GM12878 (cell line): ENCODE results near the gene MRPL27. TPM values are rescaled to one million over a fixed set of nuclear protein-coding genes. Genes with fewer than 3 reads are reported as not detected.

Source experiments
- ATAC-seq: fragments of 200-7000 bp; cut with Tn5 transposase; 3 replicates; pipeline ENCODE4 v1.9.1; 2020; ENCODE audit warnings: mild to moderate bottlenecking, moderate library complexity
- BruUV-seq: library from RNA; stranded (reverse); fragments of 400-500 nt; replicated peaks from 2 replicates; lab custom pipeline; 2021; lab: Mats Ljungman, UMichigan
- CTCF ChIA-PET: fragments of 300-600 bp; sonication (Branson Sonifier 250); formaldehyde crosslinking; extraction: SDS; loops from one replicate; lab custom pipeline; 2021; ENCODE audit warnings: inconsistent platforms; lab: Yijun Ruan, JAX
- POLR2A ChIA-PET: fragments of 350-600 bp; formaldehyde crosslinking; extraction: SDS; loops from one replicate; lab custom pipeline; 2021; ENCODE audit warnings: inconsistent platforms; lab: Charles Lee
- RAD21 ChIA-PET: fragments of 300-600 bp; sonication (Branson Sonifier 250); formaldehyde crosslinking; loops from one replicate; lab custom pipeline; 2023; ENCODE audit warnings: antibody characterized with exemption; ENCODE audit not compliant: unreplicated experiment; lab: Charles Lee
- SMC1A ChIA-PET: fragments of 300-600 bp; sonication (Branson Sonifier 250); formaldehyde crosslinking; loops from one replicate; lab custom pipeline; 2023; ENCODE audit not compliant: unreplicated experiment, uncharacterized antibody; lab: Charles Lee
- DNase-seq: peaks from one replicate; pipeline ENCODE4 v3.0.0-alpha.2; 2011; ENCODE audit warnings: low read depth, low spot score
- FAIRE-seq: peaks from 3 replicates; lab custom pipeline; 2011; peaks lifted over from hg19 to GRCh38; lab: Jason Lieb, UNC
- H2AFZ ChIP-seq: 2 replicates; pipeline ENCODE4 v1.6.0; 2011; ENCODE audit warnings: low read depth, low read length, control low read depth; ENCODE audit not compliant: control insufficient read depth
- H3K27ac ChIP-seq: 2 replicates; pipeline ENCODE4 v1.5.1; 2011; ENCODE audit warnings: control low read depth; ENCODE audit not compliant: control insufficient read depth, insufficient read depth
- H3K27me3 ChIP-seq, 2 experiments: replicated peaks in 1 of 2; 2 replicates each; pipeline versions ENCODE4 v1.6.0 to v1.6.1; 2011; ENCODE audit warnings: low read length in 1 of 2; ENCODE audit not compliant: control insufficient read depth in 2 of 2, insufficient read depth in 2 of 2
- H3K36me3 ChIP-seq, 2 experiments: 2 replicates each; pipeline ENCODE4 v1.5.1; 2011; ENCODE audit warnings: low read length in 1 of 2; ENCODE audit not compliant: control insufficient read depth in 2 of 2, insufficient read depth in 2 of 2
- H3K4me1 ChIP-seq: 2 replicates; pipeline ENCODE4 v1.6.1; 2011; ENCODE audit warnings: mild to moderate bottlenecking, low read length, moderate library complexity, mixed read lengths; ENCODE audit not compliant: control insufficient read depth, insufficient read depth
- H3K4me2 ChIP-seq: 2 replicates; pipeline ENCODE4 v1.6.0; 2011; ENCODE audit warnings: control low read depth; ENCODE audit not compliant: control insufficient read depth, insufficient read depth
- H3K4me3 ChIP-seq: fragments of 200-600 bp; sonication (generic); 2 replicates; pipeline ENCODE4 v1.5.1; 2016
- H3K79me2 ChIP-seq: 2 replicates; pipeline ENCODE4 v1.6.0; 2011; ENCODE audit warnings: low read length; ENCODE audit not compliant: control insufficient read depth, insufficient read depth
- H3K9ac ChIP-seq: 2 replicates; pipeline ENCODE4 v1.8.0; 2011; ENCODE audit warnings: low read length, control low read depth, mixed read lengths; ENCODE audit not compliant: control insufficient read depth, insufficient read depth
- H3K9me3 ChIP-seq: replicated peaks from 3 replicates; pipeline ENCODE4 v1.5.1; 2011; ENCODE audit warnings: mild to moderate bottlenecking, low read length; ENCODE audit not compliant: control insufficient read depth, insufficient read depth
- H4K20me1 ChIP-seq: 2 replicates; pipeline ENCODE4 v1.6.0; 2011; ENCODE audit not compliant: control insufficient read depth, insufficient read depth
- BMI1 ChIP-seq: fragments of 450-650 bp; IDR thresholded peaks from 2 replicates; pipeline ENCODE4 v1.6.1; 2016; ENCODE audit warnings: mild to moderate bottlenecking, moderate library complexity, borderline replicate concordance
- ESRRA ChIP-seq: IDR thresholded peaks from 2 replicates; pipeline ENCODE4 v1.6.1; 2012; ENCODE audit warnings: mild to moderate bottlenecking, low read length, improper control_type of control experiment
- GATAD2B ChIP-seq: fragments of 450-650 bp; conservative IDR thresholded peaks from 2 replicates; pipeline ENCODE4 v1.6.1; 2017; ENCODE audit warnings: low read depth, mild to moderate bottlenecking, moderate library complexity
- LARP7 ChIP-seq: fragments of 450-650 bp; IDR thresholded peaks from 2 replicates; pipeline ENCODE4 v1.6.1; 2017; ENCODE audit warnings: mild to moderate bottlenecking
- NFIC ChIP-seq: IDR thresholded peaks from 2 replicates; pipeline ENCODE4 v1.6.1; 2012; ENCODE audit warnings: low read depth, mild to moderate bottlenecking, inconsistent platforms, low read length, moderate library complexity
- NFYA ChIP-seq: IDR thresholded peaks from 2 replicates; pipeline ENCODE4 v1.6.1; 2011; ENCODE audit warnings: low read depth, mild to moderate bottlenecking, low read length, improper control_type of control experiment, borderline replicate concordance
- POLR2AphosphoS2 ChIP-seq: IDR thresholded peaks from 2 replicates; pipeline ENCODE4 v1.6.1; 2011; ENCODE audit warnings: low read depth, mild to moderate bottlenecking, low read length, improper control_type of control experiment, moderate library complexity
- ZBED1 ChIP-seq: IDR thresholded peaks from 2 replicates; pipeline ENCODE4 v1.6.1; 2016; ENCODE audit warnings: borderline replicate concordance
- WGBS: methylation state at CpG from one replicate; pipeline ENCODE4 v1.1.6; 2016; ENCODE audit warnings: low lambda C conversion rate; ENCODE audit not compliant: insufficient replicate concordance, insufficient coverage; ENCODE audit errors: missing lambda C conversion rate; 5-methylcytosine and 5-hydroxymethylcytosine counted together
- in situ Hi-C: fragments of 300-500 bp; cut with MboI; formaldehyde crosslinking; loops from 9 replicates; pipeline ENCODE4 v1.14.3; 2018; ENCODE audit warnings: mixed read lengths
- intact Hi-C: fragments of 100-400 bp; cut with micrococcal nuclease; formaldehyde crosslinking; loops from one replicate; pipeline ENCODE4 v1.14.2; 2022; ENCODE audit not compliant: unreplicated experiment
- polyA plus RNA-seq, 11 experiments: library from polyadenylated mRNA; depleted of rRNA in 4 of 11; unstranded in 6 of 11; stranded (reverse) in 5 of 11; fragments of >200 nt; fragmentation: Nextera tagmentation in 4 of 11; fragmentation: Illumina TruSeq in 1 of 11; extraction: Ambion mirVana in 4 of 11; extraction: Trizol in 1 of 11; gene quantifications; 1 replicate in 1 of 11; 2 replicates in 10 of 11; pipeline versions ENCODE4 v1.2.1 to v1.2.3, GENCODE V29; 2011 to 2016; ENCODE audit warnings: inconsistent platforms in 2 of 11, missing spikeins in 2 of 11, low read depth in 1 of 11
- total RNA-seq, 4 experiments: library from RNA; depleted of rRNA in 3 of 4; stranded (reverse); fragments of >200 nt in 3 of 4; fragmentation: Illumina TruSeq in 1 of 4; extraction: Trizol in 1 of 4; gene quantifications; 2 replicates each; pipeline versions ENCODE4 v1.2.1 to v1.2.3, GENCODE V29; 2013 to 2021
- TF ChIP-seq, protein P1 (sequence below): IDR thresholded peaks from 2 replicates; pipeline ENCODE4 v1.6.1; 2012; ENCODE audit warnings: low read depth, low read length, improper control_type of control experiment
- TF ChIP-seq, protein P2 (sequence below): IDR thresholded peaks from 2 replicates; pipeline ENCODE4 v1.6.1; 2012; ENCODE audit warnings: low read length, inconsistent platforms
- TF ChIP-seq, protein P3 (sequence below): fragments of 450-650 bp; IDR thresholded peaks from 2 replicates; pipeline ENCODE4 v1.6.1; 2017; ENCODE audit warnings: antibody characterized with exemption, mild to moderate bottlenecking, moderate library complexity
- TF ChIP-seq, protein P4 (sequence below): fragments of 450-650 bp; formaldehyde crosslinking; IDR thresholded peaks from 2 replicates; pipeline ENCODE4 v1.5.0; 2022; ENCODE audit warnings: mild to moderate bottlenecking, missing genetic modification characterization

Gene MRPL27
- total and polyA plus RNA-seq, 10 of the 15 experiments (the other 5 are each of a cell fraction or from before 2014, with no cell fraction given), result 83.0 to 390 (median 131) TPM

DNA sequence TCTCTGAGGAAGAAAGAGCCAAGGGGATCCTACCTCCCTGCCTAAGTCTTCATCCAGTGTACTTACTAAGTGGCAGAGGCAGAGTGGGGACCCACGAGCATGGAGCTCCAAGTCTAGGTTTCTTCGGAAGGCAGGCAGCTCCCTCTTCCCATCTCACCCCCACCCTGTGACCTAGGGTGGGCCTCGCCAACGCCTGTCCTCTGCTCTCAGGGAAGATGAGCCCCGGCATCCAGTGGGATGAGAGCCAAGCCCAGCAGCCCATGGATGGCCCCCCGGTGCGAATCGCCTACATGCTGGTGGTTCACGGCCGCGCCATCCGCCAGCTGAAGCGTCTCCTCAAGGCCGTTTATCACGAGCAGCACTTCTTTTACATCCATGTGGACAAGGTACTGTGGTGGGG, 18.8 kb downstream of the MRPL27 start:
- Histone ChIP-seq H3K4me3 (no peak overlapping the region), H3K36me3 (peaks cover 6 to 34% of the 10 kb centered on the region in 2 experiments; a peak in 3 of 4 replicates), H3K9me3 (no peaks in the 10 kb centered on the region), H4K20me1 (no peaks in the 10 kb centered on the region), H3K79me2 (no peaks in the 10 kb centered on the region), H2AFZ (no peak overlapping the region), H3K4me1 (no peaks in the 10 kb centered on the region), H3K27me3 (no peaks in the 10 kb centered on the region), H3K4me2 (no peak overlapping the region), H3K9ac (no peak overlapping the region), H3K27ac (no peak overlapping the region)
- in situ Hi-C loops (no loop called here), intact Hi-C loops (no loop called here)
- ChIA-PET POLR2A (interaction anchor here (0.5 to 0.6 kb wide), 2 partner anchors 15 to 108 kb away, joined by 3 to 6 read pairs; no protein-coding TSS in a partner anchor), CTCF (no interaction called here), SMC1A (no interaction called here), RAD21 (no interaction called here)
- ATAC-seq (no peak), DNase-seq (no peak), FAIRE-seq (no peak)
- TF ChIP-seq, protein P1, sequence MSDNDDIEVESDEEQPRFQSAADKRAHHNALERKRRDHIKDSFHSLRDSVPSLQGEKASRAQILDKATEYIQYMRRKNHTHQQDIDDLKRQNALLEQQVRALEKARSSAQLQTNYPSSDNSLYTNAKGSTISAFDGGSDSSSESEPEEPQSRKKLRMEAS, result no peak
- TF ChIP-seq BMI1 (no peak), LARP7 (no peak), GATAD2B (no peak), ESRRA (no peak), NFIC (no peak), ZBED1 (no peak), POLR2AphosphoS2 (no peak), NFYA (no peak)
- TF ChIP-seq, protein P2, sequence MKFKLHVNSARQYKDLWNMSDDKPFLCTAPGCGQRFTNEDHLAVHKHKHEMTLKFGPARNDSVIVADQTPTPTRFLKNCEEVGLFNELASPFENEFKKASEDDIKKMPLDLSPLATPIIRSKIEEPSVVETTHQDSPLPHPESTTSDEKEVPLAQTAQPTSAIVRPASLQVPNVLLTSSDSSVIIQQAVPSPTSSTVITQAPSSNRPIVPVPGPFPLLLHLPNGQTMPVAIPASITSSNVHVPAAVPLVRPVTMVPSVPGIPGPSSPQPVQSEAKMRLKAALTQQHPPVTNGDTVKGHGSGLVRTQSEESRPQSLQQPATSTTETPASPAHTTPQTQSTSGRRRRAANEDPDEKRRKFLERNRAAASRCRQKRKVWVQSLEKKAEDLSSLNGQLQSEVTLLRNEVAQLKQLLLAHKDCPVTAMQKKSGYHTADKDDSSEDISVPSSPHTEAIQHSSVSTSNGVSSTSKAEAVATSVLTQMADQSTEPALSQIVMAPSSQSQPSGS, result no peak
- TF ChIP-seq, protein P3, sequence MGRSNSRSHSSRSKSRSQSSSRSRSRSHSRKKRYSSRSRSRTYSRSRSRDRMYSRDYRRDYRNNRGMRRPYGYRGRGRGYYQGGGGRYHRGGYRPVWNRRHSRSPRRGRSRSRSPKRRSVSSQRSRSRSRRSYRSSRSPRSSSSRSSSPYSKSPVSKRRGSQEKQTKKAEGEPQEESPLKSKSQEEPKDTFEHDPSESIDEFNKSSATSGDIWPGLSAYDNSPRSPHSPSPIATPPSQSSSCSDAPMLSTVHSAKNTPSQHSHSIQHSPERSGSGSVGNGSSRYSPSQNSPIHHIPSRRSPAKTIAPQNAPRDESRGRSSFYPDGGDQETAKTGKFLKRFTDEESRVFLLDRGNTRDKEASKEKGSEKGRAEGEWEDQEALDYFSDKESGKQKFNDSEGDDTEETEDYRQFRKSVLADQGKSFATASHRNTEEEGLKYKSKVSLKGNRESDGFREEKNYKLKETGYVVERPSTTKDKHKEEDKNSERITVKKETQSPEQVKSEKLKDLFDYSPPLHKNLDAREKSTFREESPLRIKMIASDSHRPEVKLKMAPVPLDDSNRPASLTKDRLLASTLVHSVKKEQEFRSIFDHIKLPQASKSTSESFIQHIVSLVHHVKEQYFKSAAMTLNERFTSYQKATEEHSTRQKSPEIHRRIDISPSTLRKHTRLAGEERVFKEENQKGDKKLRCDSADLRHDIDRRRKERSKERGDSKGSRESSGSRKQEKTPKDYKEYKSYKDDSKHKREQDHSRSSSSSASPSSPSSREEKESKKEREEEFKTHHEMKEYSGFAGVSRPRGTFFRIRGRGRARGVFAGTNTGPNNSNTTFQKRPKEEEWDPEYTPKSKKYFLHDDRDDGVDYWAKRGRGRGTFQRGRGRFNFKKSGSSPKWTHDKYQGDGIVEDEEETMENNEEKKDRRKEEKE, result no peak
- TF ChIP-seq, protein P4, sequence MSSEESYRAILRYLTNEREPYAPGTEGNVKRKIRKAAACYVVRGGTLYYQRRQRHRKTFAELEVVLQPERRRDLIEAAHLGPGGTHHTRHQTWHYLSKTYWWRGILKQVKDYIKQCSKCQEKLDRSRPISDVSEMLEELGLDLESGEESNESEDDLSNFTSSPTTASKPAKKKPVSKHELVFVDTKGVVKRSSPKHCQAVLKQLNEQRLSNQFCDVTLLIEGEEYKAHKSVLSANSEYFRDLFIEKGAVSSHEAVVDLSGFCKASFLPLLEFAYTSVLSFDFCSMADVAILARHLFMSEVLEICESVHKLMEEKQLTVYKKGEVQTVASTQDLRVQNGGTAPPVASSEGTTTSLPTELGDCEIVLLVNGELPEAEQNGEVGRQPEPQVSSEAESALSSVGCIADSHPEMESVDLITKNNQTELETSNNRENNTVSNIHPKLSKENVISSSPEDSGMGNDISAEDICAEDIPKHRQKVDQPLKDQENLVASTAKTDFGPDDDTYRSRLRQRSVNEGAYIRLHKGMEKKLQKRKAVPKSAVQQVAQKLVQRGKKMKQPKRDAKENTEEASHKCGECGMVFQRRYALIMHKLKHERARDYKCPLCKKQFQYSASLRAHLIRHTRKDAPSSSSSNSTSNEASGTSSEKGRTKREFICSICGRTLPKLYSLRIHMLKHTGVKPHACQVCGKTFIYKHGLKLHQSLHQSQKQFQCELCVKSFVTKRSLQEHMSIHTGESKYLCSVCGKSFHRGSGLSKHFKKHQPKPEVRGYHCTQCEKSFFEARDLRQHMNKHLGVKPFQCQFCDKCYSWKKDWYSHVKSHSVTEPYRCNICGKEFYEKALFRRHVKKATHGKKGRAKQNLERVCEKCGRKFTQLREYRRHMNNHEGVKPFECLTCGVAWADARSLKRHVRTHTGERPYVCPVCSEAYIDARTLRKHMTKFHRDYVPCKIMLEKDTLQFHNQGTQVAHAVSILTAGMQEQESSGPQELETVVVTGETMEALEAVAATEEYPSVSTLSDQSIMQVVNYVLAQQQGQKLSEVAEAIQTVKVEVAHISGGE (CRISPR knock-in tag), result no peak
- 97% methylated on average over 15 of the region's 15 CpGs for WGBS
- no TSS peak for BruUV-seq
